ENCODE data around the gene ENDOD1.

The ENDOD1 gene

DNA sequence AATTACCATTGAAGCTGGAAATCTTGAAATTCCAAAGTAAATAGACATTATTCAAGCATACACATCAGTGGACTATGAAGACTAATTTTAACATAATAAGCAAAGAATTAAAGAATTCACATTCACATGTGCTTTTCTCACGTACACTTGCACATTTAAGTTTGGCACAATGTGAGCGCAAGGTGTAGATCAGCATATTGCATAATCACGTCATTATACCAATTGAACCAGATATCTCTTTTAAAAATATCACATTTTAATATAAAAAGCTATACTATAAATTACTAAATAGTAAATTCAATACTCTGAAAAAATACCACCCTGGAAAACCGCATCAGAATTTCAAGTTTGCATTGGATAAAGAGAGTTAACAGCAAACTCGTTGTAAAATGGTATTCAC, 80.6 kb downstream of the ENDOD1 start:
- DNase-seq (ENCODE audit: low spot score): no peak

DNA sequence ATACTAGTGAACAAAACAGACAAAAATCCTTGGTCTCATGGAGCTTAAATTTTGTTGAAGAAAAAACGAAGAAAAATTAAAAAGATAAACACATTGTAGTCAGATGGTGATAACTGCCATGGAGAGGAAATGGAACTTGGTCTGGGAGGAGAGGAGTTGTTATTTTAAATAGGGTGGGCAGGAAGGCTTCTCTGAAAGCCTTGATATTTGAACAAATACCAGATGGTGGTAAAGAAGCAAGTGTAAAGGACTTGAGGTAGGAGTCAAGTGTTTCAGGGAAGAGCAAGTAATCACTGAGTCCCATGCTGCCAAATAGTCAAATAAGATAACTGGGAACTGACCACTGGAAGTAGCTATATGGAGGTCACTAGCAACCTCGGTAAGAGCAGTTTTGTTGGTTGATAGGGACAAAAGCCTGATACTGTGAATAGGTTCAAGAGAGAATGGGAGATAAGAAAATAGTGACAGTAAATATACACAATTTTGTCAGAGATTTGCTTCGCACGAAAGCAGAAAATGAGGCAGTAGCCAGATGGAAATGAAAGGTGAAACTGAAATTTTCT, 86.3 kb downstream of the ENDOD1 start:
- no peak for DNase-seq (ENCODE audit: low spot score)

Measured in pons (tissue), 1 donor.